Sigmoid colon (tissue), 7 donors: ENCODE data around the gene SLCO1A2. TPM values are rescaled to one million over a fixed set of nuclear protein-coding genes. Genes with fewer than 3 reads are reported as not detected.
"Not testable (repeated sequence)": the region's sequence is repeated elsewhere in the genome, so short reads cannot be mapped to it uniquely, and the experiment has no call there.

ENCODE experiments used
- DNase-seq: peaks from one replicate; pipeline ENCODE4 v3.0.0-alpha.2; 2019
- H3K27ac ChIP-seq, 4 donors: fragments of 200-600 bp; sonication (generic); one replicate each; pipeline ENCODE4 v1.5.1; 2016 to 2019; ENCODE audit warnings: mild to moderate bottlenecking in 1 of 4
- H3K27me3 ChIP-seq, 3 donors: fragments of 200-600 bp; sonication (generic); one replicate each; pipeline ENCODE4 v1.5.1; 2019; ENCODE audit warnings: mild to moderate bottlenecking in 1 of 3
- H3K36me3 ChIP-seq, 4 donors: fragments of 200-600 bp; sonication (generic); one replicate each; pipeline ENCODE4 v1.5.1; 2016 to 2019
- H3K4me1 ChIP-seq, 4 donors: fragments of 200-600 bp; sonication (generic); one replicate each; pipeline ENCODE4 v1.5.1; 2017 to 2019
- H3K4me3 ChIP-seq, 4 donors: fragments of 200-600 bp; sonication (generic); one replicate each; pipeline ENCODE4 v1.5.1; 2017 to 2019; ENCODE audit warnings: mild to moderate bottlenecking in 2 of 4, moderate library complexity in 1 of 4
- H3K9me3 ChIP-seq, 4 donors: fragments of 200-600 bp in 3 of 4; sonication (generic) in 3 of 4; one replicate each; pipeline versions ENCODE4 v1.5.1 to v1.6.1; 2013 to 2019
- EP300 ChIP-seq, 4 donors: sonication (generic); formaldehyde crosslinking; IDR thresholded peaks; one replicate each; pipeline ENCODE4 v1.6.1; 2017; ENCODE audit warnings: antibody characterized with exemption in 4 of 4
- POLR2A ChIP-seq, 2 donors: fragments of 450-650 bp; IDR thresholded peaks; one replicate each; pipeline ENCODE4 v1.6.1; 2016; ENCODE audit warnings: antibody characterized with exemption in 2 of 2, mild to moderate bottlenecking in 2 of 2, moderate library complexity in 2 of 2
- POLR2AphosphoS5 ChIP-seq, 4 donors: sonication (generic); formaldehyde crosslinking; IDR thresholded peaks; one replicate each; pipeline ENCODE4 v1.6.1; 2017; ENCODE audit warnings: antibody characterized with exemption in 4 of 4
- WGBS, 2 donors: extraction: QIAGEN DNeasy Blood & Tissue Kit; methylation state at CpG; one replicate each; pipeline ENCODE4 v1.1.7; 2013; 5-methylcytosine and 5-hydroxymethylcytosine counted together
- intact Hi-C: fragments of 100-400 bp; cut with DNase I; formaldehyde crosslinking; loops from one replicate; pipeline ENCODE4 v1.15.1; 2023
- polyA plus RNA-seq, 3 donors: library from polyadenylated mRNA; stranded (reverse); fragments of 200-250 nt; gene quantifications; one replicate each; pipeline ENCODE4 v1.2.3, GENCODE V29; 2013
- total RNA-seq, 4 donors: library from RNA; depleted of rRNA; stranded (reverse); fragments of >200 nt; gene quantifications; one replicate each; pipeline ENCODE4 v1.1.0, GENCODE V29; 2016
- TF ChIP-seq, protein P1 (sequence below), 4 experiments: fragments of 450-650 bp in 3 of 4; fragments of 200-600 bp in 1 of 4; IDR thresholded peaks; one replicate each; pipeline ENCODE4 v1.5.1; 2016 to 2019; ENCODE audit warnings: antibody characterized with exemption in 4 of 4, mild to moderate bottlenecking in 3 of 4, moderate library complexity in 2 of 4
- donor health status: healthy with polysubstance abuse.
- donor health status: Bipolar disorder and iron deficiency.
- donor health status: healthy.

Gene SLCO1A2
- total and polyA plus RNA-seq, 7 donors = under 0.01 TPM; not detected in 6

DNA sequence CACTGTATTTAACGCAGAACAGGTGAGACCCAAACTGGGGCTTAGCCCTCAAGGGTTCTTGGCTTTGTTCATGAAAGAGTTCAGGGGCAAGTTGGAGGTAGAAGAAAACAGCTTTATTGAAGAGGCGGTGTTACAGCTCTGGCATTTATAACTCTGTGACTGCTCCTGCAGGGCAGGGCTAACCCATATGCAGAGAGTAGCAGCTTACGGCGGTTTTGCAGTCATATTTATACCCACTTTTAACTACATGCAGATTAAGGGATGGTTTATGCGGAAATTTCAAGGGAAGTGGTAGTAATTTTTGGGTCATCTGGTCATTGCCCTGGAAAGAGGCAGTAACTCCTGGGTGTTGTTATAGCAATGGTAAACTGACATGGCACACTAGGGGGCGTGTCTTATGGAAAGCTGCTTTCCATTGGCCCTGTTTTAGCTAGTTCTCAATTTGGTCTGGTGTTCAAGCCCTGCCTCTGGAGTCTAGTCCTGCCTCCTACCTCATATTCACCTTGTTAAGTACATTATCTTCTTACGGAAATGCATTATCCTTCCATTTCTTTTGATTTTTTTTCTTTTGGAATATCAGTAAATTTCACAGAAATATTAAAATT lies 36.2 kb upstream of the SLCO1A2 start:
- no peaks in the 10 kb centered on the region for H3K36me3 ChIP-seq
- TF ChIP-seq POLR2A (IDR thresholded peaks at IDR 0.05) = no peak
- no peak for TF ChIP-seq POLR2AphosphoS5 (IDR thresholded peaks at IDR 0.05)
- TF ChIP-seq, protein P1, sequence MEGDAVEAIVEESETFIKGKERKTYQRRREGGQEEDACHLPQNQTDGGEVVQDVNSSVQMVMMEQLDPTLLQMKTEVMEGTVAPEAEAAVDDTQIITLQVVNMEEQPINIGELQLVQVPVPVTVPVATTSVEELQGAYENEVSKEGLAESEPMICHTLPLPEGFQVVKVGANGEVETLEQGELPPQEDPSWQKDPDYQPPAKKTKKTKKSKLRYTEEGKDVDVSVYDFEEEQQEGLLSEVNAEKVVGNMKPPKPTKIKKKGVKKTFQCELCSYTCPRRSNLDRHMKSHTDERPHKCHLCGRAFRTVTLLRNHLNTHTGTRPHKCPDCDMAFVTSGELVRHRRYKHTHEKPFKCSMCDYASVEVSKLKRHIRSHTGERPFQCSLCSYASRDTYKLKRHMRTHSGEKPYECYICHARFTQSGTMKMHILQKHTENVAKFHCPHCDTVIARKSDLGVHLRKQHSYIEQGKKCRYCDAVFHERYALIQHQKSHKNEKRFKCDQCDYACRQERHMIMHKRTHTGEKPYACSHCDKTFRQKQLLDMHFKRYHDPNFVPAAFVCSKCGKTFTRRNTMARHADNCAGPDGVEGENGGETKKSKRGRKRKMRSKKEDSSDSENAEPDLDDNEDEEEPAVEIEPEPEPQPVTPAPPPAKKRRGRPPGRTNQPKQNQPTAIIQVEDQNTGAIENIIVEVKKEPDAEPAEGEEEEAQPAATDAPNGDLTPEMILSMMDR (IDR thresholded peaks at IDR 0.05) = no peak
- TF ChIP-seq EP300 (IDR thresholded peaks at IDR 0.05) = no peak
- no peaks in the 10 kb centered on the region for H3K9me3 ChIP-seq
- no peak for DNase-seq
- intact Hi-C loops = no loop called here
- 61 to 79% methylated on average over 7 of the region's 7 CpGs for WGBS, 2 donors
- no peak overlapping the region for H3K27ac ChIP-seq
- H3K4me3 ChIP-seq = no peak overlapping the region
- H3K27me3 ChIP-seq = no peaks in the 10 kb centered on the region
- no peaks in the 10 kb centered on the region for H3K4me1 ChIP-seq

DNA sequence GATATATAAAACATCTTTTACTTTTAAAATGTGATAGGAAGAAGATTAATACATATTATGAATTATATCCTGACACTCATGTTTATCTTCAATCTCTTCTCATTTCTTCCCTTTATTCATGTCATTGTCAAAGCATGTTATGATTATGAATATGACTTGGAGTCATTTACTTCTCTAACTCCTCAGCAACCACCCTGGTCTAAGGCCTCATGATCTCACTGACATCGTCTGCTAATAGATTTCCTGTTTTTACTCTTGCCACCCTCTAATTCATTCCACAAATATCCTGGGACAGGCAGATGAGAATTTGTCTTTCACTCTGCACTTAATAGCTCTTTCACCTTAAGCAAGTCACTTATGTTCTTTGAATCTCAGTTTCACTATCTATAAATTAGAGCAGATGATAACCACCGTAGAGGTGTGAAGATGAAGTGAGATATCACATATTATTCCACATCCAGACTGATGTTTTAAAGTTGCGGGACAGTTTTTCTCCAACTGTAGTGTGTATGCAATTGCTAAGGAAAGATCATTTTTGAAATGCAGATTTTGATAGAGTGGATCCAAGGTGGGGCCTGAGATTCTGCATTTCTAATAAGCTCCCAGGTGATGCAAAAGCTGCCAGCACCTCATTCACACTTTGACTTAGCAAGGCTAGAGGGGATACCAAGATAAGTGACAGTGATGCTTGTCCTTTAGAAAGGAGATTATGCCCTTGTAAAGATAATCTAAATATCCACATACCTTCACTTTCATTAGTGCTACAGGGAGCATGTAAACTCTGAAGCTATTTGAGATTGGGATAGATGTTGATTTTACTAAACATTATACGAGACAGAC lies 34.6 kb upstream of the SLCO1A2 start:
- TF ChIP-seq, protein P1 (IDR thresholded peaks at IDR 0.05) = no peak
- no peak for TF ChIP-seq POLR2AphosphoS5 (IDR thresholded peaks at IDR 0.05)
- no peak for TF ChIP-seq EP300 (IDR thresholded peaks at IDR 0.05)
- no peak for TF ChIP-seq POLR2A (IDR thresholded peaks at IDR 0.05)
- H3K9me3 ChIP-seq = no peaks in the 10 kb centered on the region
- no peak overlapping the region for H3K27ac ChIP-seq
- intact Hi-C loops = no loop called here
- no peaks in the 10 kb centered on the region for H3K36me3 ChIP-seq
- H3K27me3 ChIP-seq = no peaks in the 10 kb centered on the region
- no peak overlapping the region for H3K4me3 ChIP-seq
- H3K4me1 ChIP-seq = no peaks in the 10 kb centered on the region
- WGBS, 2 donors = 52 to 56% methylated on average over 4 of the region's 4 CpGs
- no peak for DNase-seq

DNA sequence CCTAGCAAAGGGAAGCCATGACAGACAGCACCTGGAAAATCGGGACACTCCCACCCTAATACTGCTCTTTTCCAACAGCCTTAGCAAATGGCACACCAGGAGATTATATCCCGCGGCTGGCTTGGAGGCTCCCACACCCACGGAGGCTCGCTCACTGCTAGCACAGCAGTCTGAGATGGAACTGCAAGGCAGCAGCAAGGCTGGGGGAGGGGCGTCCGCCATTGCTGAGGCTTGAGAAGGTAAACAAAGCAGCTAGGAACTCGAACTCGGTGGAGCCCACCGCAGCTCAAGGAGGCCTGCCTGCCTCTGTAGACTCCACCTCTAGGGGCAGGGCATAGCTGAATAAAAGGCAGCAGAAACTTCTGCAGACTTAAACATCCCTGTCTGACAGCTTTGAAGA lies 25.9 kb upstream of the SLCO1A2 start:
- H3K9me3 ChIP-seq, DNase-seq, H3K27me3 ChIP-seq, intact Hi-C loops, H3K36me3 ChIP-seq, H3K4me1 ChIP-seq, H3K27ac ChIP-seq, H3K4me3 ChIP-seq: not testable (repeated sequence)
- WGBS, 2 donors = 82 to 83% methylated on average over 10 of the region's 10 CpGs

DNA sequence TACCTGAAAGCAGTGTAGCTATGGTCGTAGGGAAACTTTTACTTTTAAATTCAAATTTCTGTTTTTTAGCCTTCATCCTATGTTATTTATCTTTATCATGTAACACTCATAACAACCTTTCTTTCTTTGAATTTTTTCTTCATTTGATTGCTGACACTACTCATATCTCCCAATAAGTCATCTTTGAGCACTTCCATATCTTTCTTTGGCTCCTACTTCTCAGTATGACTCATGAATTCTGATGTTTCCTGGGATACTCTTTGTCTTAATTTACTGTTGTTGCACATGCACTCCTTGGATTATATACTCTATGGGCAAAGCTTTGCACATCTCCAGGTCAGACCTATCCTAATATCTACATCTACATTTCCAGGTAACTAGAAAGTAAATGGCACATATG lies 19.9 kb upstream of the SLCO1A2 start:
- intact Hi-C loops = no loop called here
- Histone ChIP-seq H3K27ac (no peak overlapping the region), H3K9me3 (no peaks in the 10 kb centered on the region), H3K4me3 (no peak overlapping the region), H3K27me3 (no peaks in the 10 kb centered on the region), H3K4me1 (no peaks in the 10 kb centered on the region), H3K36me3 (no peaks in the 10 kb centered on the region)
- no peak for DNase-seq
- 80 to 95% methylated on average over 1 of the region's 1 CpG for WGBS, 2 donors
- TF ChIP-seq, protein P1 (IDR thresholded peaks at IDR 0.05) = no peak
- no peak for TF ChIP-seq EP300 (IDR thresholded peaks at IDR 0.05)
- TF ChIP-seq POLR2AphosphoS5 (IDR thresholded peaks at IDR 0.05) = no peak
- TF ChIP-seq POLR2A (IDR thresholded peaks at IDR 0.05) = no peak

DNA sequence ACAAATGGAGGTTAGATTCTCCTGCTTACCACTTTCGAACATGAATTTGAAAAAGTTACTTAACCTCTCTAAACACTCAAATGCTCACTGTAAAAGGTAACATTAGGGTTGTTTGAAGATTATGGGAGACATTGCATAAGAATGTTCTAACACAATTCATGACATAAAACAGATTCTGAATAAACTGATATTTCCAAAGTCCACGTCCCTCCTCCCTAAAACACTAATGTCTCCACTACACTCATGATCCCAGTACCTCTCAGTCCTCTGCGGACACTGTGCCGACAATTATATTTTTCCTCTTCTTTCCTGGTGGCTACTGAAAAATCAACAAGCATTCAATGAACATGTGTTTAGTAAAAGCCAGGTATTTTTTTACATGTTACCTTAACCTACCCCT lies 19.2 kb upstream of the SLCO1A2 start:
- intact Hi-C loops = no loop called here
- Histone ChIP-seq H3K36me3 (no peaks in the 10 kb centered on the region), H3K4me3 (no peak overlapping the region), H3K27me3 (no peaks in the 10 kb centered on the region), H3K4me1 (no peaks in the 10 kb centered on the region), H3K27ac (no peak overlapping the region), H3K9me3 (no peaks in the 10 kb centered on the region)
- DNase-seq = no peak
- WGBS, 2 donors = 88 to 90% methylated on average over 4 of the region's 4 CpGs
- TF ChIP-seq, protein P1 (IDR thresholded peaks at IDR 0.05) = no peak
- TF ChIP-seq POLR2A (IDR thresholded peaks at IDR 0.05) (no peak), EP300 (IDR thresholded peaks at IDR 0.05) (no peak), POLR2AphosphoS5 (IDR thresholded peaks at IDR 0.05) (no peak)
